Measurements from ENCODE around the gene EFNB2. TPM values are rescaled to one million over a fixed set of nuclear protein-coding genes. Genes with fewer than 3 reads are reported as not detected.

Gene EFNB2
- total RNA-seq, 2 donors from 2014 or later, result 41.8 to 104 TPM

- no peak for DNase-seq
- intact Hi-C loops (cut with DNase I), result loop anchor here (5.0 to 10.0 kb wide), 5 partner anchors 82 to 1963 kb away; no protein-coding TSS in a partner anchor
- Histone ChIP-seq H3K27me3 (no peaks in the 10 kb centered on the region), H3K4me1 (no peaks in the 10 kb centered on the region), H3K9me3 (no peaks in the 10 kb centered on the region), H3K9ac (ENCODE audit: low read depth in 2 of 2, low read length in 2 of 2) (peak overlapping the region; percentile 73 to 81), H3K36me3 (no peaks in the 10 kb centered on the region), H3K27ac (peak overlapping the region; percentile 83), H3K4me3 (peak overlapping the region; percentile 85)
- TF ChIP-seq, protein P1, sequence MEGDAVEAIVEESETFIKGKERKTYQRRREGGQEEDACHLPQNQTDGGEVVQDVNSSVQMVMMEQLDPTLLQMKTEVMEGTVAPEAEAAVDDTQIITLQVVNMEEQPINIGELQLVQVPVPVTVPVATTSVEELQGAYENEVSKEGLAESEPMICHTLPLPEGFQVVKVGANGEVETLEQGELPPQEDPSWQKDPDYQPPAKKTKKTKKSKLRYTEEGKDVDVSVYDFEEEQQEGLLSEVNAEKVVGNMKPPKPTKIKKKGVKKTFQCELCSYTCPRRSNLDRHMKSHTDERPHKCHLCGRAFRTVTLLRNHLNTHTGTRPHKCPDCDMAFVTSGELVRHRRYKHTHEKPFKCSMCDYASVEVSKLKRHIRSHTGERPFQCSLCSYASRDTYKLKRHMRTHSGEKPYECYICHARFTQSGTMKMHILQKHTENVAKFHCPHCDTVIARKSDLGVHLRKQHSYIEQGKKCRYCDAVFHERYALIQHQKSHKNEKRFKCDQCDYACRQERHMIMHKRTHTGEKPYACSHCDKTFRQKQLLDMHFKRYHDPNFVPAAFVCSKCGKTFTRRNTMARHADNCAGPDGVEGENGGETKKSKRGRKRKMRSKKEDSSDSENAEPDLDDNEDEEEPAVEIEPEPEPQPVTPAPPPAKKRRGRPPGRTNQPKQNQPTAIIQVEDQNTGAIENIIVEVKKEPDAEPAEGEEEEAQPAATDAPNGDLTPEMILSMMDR (IDR thresholded peaks at IDR 0.05), result no peak
These were observed 567 bp downstream of the EFNB2 start for GRCh38 chr13:106534639-106535551.

GRCh38 chr13:106533943-106534638 lies 1.4 kb downstream of the EFNB2 start:
- Histone ChIP-seq H3K36me3 (no peaks in the 10 kb centered on the region), H3K27ac (peak overlapping the region; percentile 83), H3K9ac (ENCODE audit: low read depth in 2 of 2, low read length in 2 of 2) (peak overlapping the region; percentile 73 to 81), H3K27me3 (no peaks in the 10 kb centered on the region), H3K9me3 (no peaks in the 10 kb centered on the region), H3K4me1 (no peaks in the 10 kb centered on the region), H3K4me3 (peak overlapping the region; percentile 85)
- intact Hi-C loops (cut with DNase I), result loop anchor here (5.0 to 10.0 kb wide), 3 partner anchors 389 to 1759 kb away; no protein-coding TSS in a partner anchor
- TF ChIP-seq, protein P1 (IDR thresholded peaks at IDR 0.05), result no peak
- peak; percentile 62 for DNase-seq

- TF ChIP-seq, protein P1 (IDR thresholded peaks at IDR 0.05), result peak; percentile 62
- intact Hi-C loops (cut with DNase I), result loop anchor here (5.0 to 10.0 kb wide), 3 partner anchors 389 to 1759 kb away; no protein-coding TSS in a partner anchor
- H3K9me3 ChIP-seq, result no peaks in the 10 kb centered on the region
- H3K4me3 ChIP-seq, result peak overlapping the region; percentile 85
- no peaks in the 10 kb centered on the region for H3K4me1 ChIP-seq
- peak overlapping the region; percentile 83 for H3K27ac ChIP-seq
- H3K36me3 ChIP-seq, result no peaks in the 10 kb centered on the region
- no peaks in the 10 kb centered on the region for H3K27me3 ChIP-seq
- peak overlapping the region; percentile 73 to 81 for H3K9ac ChIP-seq (ENCODE audit: low read depth in 2 of 2, low read length in 2 of 2)
- DNase-seq, result peak; percentile 87
These were observed 2.1 kb downstream of the EFNB2 start for GRCh38 chr13:106533101-106533942.

DNA sequence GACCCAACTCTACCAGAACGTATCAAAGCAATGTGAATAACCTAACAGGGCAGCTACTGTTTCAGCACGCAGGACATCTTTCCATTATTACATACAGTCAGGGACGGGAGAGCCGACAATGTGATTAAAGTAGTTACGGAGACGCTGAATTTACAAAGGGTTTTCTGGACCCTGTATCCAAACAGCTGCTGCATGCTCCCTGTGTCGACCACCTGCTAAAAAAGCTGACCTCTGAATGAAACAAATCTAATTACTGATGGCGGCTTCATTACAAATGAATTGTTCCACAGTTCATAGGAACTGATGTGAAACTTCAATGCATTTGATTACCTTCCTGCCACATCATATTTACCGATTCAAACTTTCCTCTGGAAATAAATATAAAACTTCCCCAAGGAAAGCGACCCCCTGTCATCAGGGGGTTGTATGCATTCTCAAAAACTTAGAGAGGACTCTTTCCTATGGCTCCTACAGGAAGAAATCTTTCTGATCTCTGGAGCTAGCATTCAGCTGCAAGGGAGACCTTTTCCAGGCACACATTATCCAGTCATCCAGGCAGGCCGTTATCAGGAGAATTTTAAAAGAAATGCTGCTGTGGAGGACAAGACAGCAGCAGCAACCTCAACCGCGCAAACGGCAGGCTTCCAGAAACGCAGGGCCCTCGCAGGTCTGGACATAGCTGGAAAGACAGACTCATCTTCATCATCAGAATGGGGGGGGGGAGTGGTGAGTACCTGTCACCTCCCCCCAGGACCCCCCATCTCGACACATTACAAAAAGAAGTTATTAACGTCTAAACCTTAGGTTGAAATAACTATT lies 3.1 kb downstream of the EFNB2 start:
- Histone ChIP-seq H3K4me1 (no peaks in the 10 kb centered on the region), H3K27me3 (no peaks in the 10 kb centered on the region), H3K9me3 (no peaks in the 10 kb centered on the region), H3K9ac (ENCODE audit: low read depth in 2 of 2, low read length in 2 of 2) (peak overlapping the region; percentile 57 to 81), H3K4me3 (peak overlapping the region; percentile 85), H3K27ac (peak overlapping the region; percentile 83), H3K36me3 (no peaks in the 10 kb centered on the region)
- TF ChIP-seq, protein P1 (IDR thresholded peaks at IDR 0.05), result no peak
- peak; percentile 37 for DNase-seq
- intact Hi-C loops (cut with DNase I), result loop anchor here (5.0 to 10.0 kb wide), 3 partner anchors 388 to 1758 kb away; no protein-coding TSS in a partner anchor
